Central memory CD4-positive, alpha-beta T cell (primary cell): ENCODE measurements around the gene ETV1.
"Not testable (repeated sequence)": the region's sequence is repeated elsewhere in the genome, so short reads cannot be mapped to it uniquely, and the experiment has no call there.

ENCODE experiments used
- DNase-seq: peaks from one replicate; pipeline ENCODE4 v3.0.0; 2022

ETV1 gene

GRCh38 chr7:13920053-13920697 lies 69.3 kb downstream of the ETV1 start:
- no peak for DNase-seq

GRCh38 chr7:13918333-13918732 lies 71.1 kb downstream of the ETV1 start:
- not testable (repeated sequence) for DNase-seq

GRCh38 chr7:13917103-13917502 lies 72.4 kb downstream of the ETV1 start:
- DNase-seq, result not testable (repeated sequence)

GRCh38 chr7:13915891-13916290 lies 73.6 kb downstream of the ETV1 start:
- no peak for DNase-seq

- no peak for DNase-seq
Measured at GRCh38 chr7:13912715-13913278, 76.7 kb downstream of the ETV1 start.

- no peak for DNase-seq
Measured at GRCh38 chr7:13911909-13912308, 77.6 kb downstream of the ETV1 start.

DNA sequence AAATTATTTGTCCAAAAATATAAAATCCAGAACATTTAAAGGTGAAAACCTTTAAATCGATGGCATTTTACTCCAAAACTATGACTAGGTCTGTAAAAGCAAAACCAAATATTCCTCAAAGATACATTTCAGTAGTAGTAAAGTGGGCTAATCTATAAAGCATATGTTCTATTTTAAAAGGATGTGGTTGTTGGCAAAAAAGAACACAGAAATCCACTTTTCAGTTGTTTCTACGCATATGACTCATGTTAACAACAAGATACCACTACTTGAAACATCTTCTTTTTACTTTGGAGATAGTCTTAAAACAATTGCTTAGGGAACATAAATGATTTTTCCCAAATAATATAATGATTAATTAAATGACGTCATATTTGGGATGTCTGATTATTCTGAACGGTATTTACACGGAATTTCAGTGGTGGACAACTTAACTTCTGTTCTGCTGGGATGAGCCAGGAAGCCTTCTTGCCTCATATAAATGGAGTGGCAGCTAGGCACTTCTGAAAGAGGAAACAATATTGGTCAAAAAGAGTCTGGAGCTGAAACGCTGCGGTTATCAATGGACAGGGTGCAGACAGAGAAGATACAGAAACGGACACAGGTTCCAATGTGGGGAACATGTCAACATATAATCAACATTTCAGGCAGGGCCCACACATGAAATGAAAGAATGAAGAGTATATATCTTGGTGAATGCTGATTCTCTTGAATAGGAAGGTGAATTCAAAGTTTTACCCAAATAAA lies 78.5 kb downstream of the ETV1 start:
- peak; percentile 17 for DNase-seq

- peak; percentile 28 for DNase-seq
Measured at GRCh38 chr7:13908667-13909397, 80.6 kb downstream of the ETV1 start.

DNA sequence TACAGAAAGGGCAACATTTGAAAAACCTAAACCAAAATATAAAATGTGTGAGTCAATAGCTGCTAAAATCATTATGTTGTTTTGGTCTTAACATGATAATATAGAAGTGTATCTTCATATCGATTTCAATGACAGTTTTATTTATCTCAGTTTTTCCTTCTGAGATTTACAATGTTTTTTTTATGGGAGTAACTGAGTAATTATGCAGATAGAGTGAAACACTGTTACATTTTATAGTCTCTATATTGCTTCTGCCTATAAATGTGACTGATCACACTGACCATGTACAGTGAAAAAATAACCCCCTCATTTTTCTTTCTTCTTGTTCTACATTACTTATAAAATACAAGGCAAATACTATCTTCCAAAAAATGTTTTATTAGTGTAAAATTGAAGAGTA lies 81.6 kb downstream of the ETV1 start:
- DNase-seq, result no peak

DNA sequence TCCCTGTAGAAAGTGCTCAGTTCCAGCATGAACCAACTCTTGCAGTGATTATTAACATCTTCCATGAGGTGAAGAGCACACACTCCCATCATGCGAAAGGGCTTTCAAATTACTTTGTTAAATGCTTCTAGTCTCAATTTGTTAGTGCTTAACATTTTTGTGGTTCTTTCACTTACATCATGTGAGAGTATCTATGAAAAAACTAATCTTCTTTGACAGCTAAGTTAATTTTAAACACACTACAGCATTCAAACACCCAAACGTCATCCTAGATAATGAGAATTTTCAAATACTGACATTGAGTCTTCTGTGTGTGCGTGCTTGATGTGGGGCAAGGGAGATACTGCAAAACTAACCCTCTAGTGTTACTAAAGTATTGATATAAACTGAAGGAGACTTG lies 84.8 kb downstream of the ETV1 start:
- DNase-seq, result no peak

DNA sequence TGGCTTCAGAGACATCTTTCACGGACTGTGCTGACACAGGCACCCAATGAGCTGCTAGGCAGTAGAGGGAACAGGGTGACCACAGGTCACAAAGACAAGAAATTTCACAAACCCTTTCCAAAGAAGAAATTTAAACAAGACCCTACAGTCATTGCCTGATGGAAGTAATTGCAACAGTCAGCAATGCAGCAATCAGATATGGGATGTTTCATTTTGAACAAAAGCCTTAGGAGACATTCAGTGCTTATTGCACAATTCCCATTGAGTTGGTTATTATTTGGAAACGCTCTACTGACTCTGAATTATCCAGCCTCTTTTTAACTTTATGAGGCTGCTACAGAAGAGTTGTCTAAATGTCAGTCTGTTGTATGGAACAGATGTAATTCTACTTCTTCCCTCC lies 85.5 kb downstream of the ETV1 start:
- no peak for DNase-seq

- no peak for DNase-seq
Measured at GRCh38 chr7:13901577-13901976, 87.9 kb downstream of the ETV1 start.

DNA sequence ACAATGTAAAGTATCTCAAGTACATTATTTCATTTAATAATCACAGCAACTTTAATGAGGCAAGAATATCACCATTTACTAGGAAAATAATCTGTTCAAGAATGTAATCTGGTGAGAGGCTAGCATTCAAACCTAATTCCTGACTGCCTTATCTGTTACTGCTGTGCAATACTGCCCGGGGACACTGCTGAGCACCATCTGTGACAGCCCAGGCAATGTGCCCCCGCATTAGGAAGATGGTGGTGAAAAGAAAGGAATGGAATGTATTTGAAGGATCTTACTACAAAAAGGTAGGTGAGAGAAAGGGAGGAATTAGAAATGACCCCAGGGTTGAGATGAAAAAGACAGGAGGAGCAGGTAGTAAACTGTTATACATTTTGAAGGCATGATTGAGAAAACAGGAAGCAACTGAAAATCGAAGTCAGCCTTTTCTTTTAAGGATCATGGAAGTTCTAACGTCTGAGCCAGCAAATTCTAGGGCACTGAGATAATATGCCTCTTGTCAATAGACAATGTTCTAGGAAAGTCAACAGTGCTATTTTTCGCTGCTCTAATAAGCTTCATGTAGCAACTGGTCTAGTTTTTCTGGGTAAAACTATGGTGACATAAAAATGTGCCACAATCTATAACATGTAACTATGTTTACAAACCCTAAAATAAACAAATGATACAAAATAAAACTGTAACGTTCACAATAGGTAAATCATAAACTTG lies 90.4 kb downstream of the ETV1 start:
- no peak for DNase-seq

DNA sequence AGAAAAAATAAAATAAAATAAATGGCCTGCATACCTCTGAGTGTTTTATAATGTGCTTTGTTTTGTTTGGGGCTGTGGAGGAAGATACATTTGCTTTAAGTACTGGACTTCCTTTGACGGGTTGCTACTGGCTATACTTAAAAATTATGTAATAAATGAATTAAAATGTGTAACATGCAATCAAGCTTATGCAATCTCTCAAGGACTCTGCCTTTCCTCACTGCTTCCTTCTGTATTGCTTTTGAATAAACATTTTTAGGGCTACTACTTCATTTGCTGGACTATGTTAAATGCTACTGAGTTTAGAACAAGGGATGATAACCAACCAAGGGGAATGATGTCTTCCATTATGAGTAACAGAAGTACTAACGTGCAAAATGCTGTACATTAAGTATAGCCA lies 91.6 kb downstream of the ETV1 start:
- no peak for DNase-seq

- no peak for DNase-seq
Measured at GRCh38 chr7:13894954-13895353, 94.5 kb downstream of the ETV1 start.

DNA sequence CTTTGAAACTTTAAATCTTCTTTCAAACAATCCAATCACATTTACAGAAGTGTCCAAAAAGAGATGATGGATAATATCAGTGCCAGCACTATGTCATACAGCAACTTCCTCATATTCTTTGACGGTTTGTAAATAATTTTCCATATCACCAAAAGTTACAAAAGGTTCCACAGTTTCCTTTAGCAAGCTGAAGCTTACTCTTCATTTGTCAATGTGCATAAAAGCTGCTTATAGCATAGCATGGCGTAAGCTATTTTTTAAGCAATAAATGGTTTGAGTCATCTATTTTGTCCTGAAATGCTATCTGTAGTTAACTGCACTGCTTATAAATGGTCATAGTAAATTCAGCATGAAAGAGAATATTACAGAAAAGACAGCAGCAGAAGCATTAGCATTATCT lies 95.1 kb downstream of the ETV1 start:
- DNase-seq, result no peak

GRCh38 chr7:13890793-13891192 lies 98.7 kb downstream of the ETV1 start:
- no peak for DNase-seq

GRCh38 chr7:13886356-13886755 lies 103.1 kb downstream of the ETV1 start:
- no peak for DNase-seq

GRCh38 chr7:13882051-13882450 lies 107.4 kb downstream of the ETV1 start:
- DNase-seq, result no peak

DNA sequence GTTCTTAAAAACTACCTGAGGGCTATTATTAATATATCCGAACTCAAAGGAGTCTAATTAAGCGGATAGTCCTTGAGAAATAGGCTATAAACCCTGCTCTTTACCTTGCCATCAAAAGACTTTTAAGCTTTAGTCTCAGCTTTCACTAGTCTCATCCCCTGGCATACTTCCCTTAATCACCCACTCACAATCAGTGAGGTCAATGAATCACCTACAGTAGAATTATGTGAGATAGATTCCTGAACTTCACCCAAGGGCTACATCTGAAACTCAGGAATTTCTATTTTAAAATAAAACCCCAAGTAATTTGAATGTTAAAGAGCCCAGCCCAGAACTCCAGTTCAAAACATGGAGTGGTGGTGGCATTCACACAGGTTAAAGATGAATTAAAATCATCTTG lies 108.7 kb downstream of the ETV1 start:
- no peak for DNase-seq

GRCh38 chr7:13879994-13880686 lies 109.3 kb downstream of the ETV1 start:
- no peak for DNase-seq

DNA sequence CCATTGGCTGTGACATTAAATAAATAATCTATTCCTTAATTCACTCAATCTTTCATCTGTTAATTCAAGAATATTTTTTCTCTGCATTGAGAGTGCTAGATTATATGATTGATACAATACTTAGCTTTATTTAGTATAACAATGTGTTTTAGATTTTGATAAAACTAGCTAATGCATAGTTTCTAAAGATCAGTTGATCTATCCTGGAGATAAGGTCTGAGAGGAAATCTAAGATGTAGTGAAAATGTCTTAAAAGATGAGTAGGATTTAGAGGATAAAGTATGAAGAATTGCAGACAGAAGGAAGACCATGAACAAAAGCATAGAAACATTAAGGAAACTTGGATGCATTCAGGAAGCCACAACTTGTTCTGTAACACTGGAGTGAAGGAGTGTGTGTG lies 110.3 kb downstream of the ETV1 start:
- no peak for DNase-seq
